NB4 (cell line): ENCODE data around the gene RAB15.

Source experiments
- DNase-seq: peaks from one replicate; pipeline ENCODE4 v3.0.0; 2010; ENCODE audit warnings: low read depth
- H3K4me3 ChIP-seq: one replicate; pipeline ENCODE4 v1.5.1; 2011; ENCODE audit warnings: mild to moderate bottlenecking, low read depth, low read length, moderate library complexity
- MYC ChIP-seq: IDR thresholded peaks from 2 replicates; pipeline ENCODE4 v1.6.1; 2011; ENCODE audit warnings: low read depth, low read length
- POLR2A ChIP-seq: IDR thresholded peaks from 2 replicates; pipeline ENCODE4 v1.6.1; 2011; ENCODE audit warnings: mild to moderate bottlenecking; ENCODE audit not compliant: insufficient read length; ENCODE audit errors: extremely low read depth
- TF ChIP-seq, protein P1 (sequence below): IDR thresholded peaks from 2 replicates; pipeline ENCODE4 v1.6.1; 2011; ENCODE audit warnings: low read depth, low read length
- TF ChIP-seq, protein P2 (sequence below): IDR thresholded peaks from one replicate; pipeline ENCODE4 v1.5.1; 2012; ENCODE audit warnings: low read depth, low read length

The RAB15 gene

DNA sequence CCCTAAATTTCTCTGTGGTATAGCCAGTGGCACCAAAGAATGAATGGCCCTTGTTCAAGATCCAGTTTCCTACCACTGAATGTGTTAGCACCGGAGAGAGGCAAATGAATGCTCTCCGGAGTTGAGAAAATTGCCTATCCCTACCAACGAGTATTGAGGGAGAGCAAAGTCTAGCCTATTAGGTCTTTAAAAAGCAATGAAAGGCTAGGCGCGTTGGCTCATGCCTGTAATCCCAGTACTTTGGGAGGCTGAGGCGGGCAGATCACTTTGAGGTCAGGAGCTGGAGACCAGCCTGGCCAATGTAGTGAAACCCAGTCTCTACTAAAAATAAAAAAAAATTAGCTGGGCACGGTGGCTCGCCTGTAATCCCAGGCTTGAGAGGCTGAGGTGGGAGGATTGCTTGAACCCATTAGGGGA is 898 bp upstream of the RAB15 start:
- TF ChIP-seq, protein P1, sequence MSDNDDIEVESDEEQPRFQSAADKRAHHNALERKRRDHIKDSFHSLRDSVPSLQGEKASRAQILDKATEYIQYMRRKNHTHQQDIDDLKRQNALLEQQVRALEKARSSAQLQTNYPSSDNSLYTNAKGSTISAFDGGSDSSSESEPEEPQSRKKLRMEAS = no peak
- TF ChIP-seq MYC = no peak
- DNase-seq = no peak
- no peak overlapping the region for H3K4me3 ChIP-seq

DNA sequence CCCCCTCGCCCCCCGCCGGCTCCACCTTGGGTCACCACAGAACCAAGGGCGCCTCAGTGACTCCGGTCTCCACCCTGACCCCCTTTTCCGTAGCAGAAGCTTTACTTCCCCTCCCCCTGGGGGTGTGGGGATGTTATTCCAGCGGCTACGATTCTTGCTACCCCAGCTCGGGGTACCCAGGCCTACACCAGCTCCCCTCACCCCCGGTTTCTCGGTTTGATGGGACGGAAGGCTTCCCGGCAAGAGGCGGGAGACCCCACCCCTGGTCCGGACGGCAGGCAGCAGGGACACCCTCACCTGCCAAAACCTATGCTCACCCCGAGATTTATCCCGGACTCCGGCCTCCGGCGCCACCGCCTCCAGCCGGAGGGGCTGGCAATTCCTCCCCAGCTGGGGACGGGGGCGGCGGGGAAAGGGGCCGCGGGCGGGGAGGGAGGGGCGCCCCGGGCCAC is 619 bp downstream of the RAB15 start:
- TF ChIP-seq POLR2A = no peak
- TF ChIP-seq, protein P1 = no peak
- no peak for TF ChIP-seq MYC
- TF ChIP-seq, protein P2, sequence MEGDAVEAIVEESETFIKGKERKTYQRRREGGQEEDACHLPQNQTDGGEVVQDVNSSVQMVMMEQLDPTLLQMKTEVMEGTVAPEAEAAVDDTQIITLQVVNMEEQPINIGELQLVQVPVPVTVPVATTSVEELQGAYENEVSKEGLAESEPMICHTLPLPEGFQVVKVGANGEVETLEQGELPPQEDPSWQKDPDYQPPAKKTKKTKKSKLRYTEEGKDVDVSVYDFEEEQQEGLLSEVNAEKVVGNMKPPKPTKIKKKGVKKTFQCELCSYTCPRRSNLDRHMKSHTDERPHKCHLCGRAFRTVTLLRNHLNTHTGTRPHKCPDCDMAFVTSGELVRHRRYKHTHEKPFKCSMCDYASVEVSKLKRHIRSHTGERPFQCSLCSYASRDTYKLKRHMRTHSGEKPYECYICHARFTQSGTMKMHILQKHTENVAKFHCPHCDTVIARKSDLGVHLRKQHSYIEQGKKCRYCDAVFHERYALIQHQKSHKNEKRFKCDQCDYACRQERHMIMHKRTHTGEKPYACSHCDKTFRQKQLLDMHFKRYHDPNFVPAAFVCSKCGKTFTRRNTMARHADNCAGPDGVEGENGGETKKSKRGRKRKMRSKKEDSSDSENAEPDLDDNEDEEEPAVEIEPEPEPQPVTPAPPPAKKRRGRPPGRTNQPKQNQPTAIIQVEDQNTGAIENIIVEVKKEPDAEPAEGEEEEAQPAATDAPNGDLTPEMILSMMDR = no peak
- H3K4me3 ChIP-seq = peak overlapping the region; percentile 40
- no peak for DNase-seq

DNA sequence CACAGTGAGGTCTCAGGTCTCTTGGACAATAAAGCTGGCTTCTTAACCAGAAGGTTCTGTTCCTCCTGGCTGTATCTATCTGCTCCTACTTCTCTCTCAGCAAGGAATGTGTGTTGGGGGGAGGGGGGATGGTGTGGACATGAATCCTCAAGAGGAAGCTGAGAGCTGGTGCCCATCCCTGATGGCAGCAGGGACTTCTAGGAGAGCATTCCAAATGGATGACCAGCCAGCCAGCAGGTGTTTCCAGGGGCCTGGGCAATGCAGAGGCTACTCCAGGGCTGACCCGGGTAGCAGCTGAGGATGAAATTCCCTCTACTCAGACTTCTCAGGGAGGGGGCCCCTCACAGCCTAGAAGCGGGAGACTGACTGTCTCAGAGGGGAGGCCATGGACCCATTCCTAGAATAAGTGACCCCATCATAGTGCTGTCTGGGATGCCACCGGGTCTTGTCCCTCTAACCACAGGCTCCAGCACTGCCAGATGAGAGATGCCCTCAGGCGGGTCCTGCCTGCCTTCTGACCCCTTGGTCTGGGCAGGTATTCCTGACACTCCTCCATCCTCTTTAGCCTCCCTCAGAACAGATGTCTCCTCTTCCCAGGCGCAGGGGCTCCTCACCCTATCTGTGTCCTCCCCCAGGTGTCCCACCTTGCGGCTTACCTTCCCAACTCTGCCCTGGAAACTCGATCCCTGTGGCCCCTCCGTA is 1.2 kb downstream of the RAB15 start:
- no peak for DNase-seq
- no peak overlapping the region for H3K4me3 ChIP-seq
- TF ChIP-seq POLR2A = no peak
- no peak for TF ChIP-seq MYC
- TF ChIP-seq, protein P2 = no peak
- TF ChIP-seq, protein P1 = no peak

DNA sequence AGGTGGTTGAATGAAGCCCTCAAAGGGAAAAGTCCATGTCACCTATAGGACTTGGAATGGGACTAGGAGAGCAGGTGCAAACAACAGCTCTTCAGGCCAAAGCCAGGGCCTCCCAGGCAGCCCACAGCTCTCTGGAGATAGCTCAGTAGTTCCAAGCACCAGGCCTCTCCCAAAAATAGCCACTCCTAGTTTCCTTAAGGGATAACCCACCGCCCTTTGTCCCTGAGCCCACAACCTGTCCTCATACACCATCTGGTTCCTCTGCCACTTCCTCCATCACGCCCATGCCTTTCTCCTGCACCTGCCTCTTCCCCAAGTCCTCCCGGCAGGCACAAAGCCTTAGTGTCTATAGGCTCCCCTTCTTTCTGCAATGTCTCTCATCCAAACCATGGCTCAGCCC is 2.1 kb downstream of the RAB15 start:
- no peak overlapping the region for H3K4me3 ChIP-seq
- no peak for TF ChIP-seq MYC
- no peak for DNase-seq

DNA sequence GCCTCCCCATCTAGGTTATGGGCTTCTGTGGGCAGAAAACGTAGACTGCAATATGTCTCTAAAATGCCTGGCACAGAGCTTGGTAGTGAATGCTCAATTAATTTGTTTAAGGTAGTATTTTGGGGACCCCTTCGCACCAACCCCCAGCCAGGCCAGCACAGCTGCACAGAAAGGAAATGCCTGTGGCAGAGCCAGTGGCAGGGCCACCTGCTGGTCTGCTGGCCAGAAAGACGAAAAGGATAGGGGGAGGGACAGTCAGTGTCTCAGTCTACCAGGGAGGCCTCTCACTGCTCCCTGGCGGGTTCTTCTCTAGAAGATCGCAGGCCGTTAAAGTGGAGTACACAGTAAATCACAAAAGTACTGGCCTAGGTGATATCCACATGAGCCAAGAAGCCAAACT is 3.5 kb downstream of the RAB15 start:
- peak; percentile 57 for DNase-seq
- H3K4me3 ChIP-seq = no peak overlapping the region
- TF ChIP-seq, protein P1 = peak; percentile 28; the same call in 1 of the 2 replicates
- TF ChIP-seq POLR2A = no peak

DNA sequence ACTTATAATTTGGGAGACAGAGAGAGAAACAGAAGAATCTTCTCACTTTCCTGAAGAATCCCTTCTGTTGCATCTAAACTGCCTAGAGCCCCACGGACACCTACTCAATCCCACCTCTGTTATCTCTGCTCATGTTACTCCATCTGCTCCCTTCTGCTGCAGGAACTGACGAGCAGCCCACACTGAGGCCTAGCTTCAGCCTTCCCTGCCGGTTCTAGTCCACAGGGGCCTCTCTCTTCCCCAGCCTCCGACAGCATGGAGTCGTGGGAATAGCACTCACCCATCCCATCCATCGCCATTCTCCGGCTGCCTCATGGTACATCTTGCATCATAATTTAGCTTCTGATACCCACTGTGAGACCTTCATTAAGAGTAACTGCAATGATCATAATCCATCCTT is 4.0 kb downstream of the RAB15 start:
- TF ChIP-seq POLR2A (no peak), MYC (no peak)
- TF ChIP-seq, protein P1 = no peak
- TF ChIP-seq, protein P2 = no peak
- no peak overlapping the region for H3K4me3 ChIP-seq
- DNase-seq = no peak

DNA sequence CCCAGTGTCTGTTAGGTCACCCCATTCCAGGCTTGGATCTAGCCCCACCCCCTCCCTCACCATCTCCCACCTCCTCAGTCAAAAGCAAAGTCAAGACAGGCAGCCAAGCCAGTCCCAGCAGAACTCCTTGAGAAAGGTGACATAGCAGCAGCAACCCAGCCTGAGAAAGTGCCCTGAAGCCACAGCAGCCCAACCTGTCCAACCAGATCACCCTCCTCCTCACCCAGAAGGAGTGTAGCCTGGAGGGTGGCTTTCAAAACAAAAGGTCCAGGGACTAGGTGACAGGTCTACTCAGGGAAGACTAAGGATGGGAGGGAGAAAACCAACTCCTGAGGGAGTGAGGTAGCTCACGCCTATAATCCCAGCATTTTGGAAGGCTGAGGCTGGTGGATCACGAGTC is 5.2 kb downstream of the RAB15 start:
- TF ChIP-seq, protein P1 = no peak
- TF ChIP-seq POLR2A (no peak), MYC (no peak)
- TF ChIP-seq, protein P2 = no peak
- no peak overlapping the region for H3K4me3 ChIP-seq
- no peak for DNase-seq
